Loucy (cell line): Measurements from ENCODE around the gene PCDHGA2.

Experiments
- CTCF ChIP-seq: fragments of 200-600 bp; sonication (generic); conservative IDR thresholded peaks from 2 replicates; pipeline ENCODE4 v1.5.1; 2014; ENCODE audit warnings: mild to moderate bottlenecking, antibody characterized with exemption, low read length
- EZH2phosphoT487 ChIP-seq: fragments of 200-600 bp; IDR thresholded peaks from 2 replicates; pipeline ENCODE4 v1.6.1; 2018; ENCODE audit warnings: antibody characterized with exemption, mild to moderate bottlenecking, moderate library complexity, borderline replicate concordance

- TF ChIP-seq CTCF (no peak), EZH2phosphoT487 (no peak)
These were observed 17.6 kb downstream of the PCDHGA2 start for GRCh38 chr5:141356133-141356532.
